Choroid plexus epithelial cell (primary cell): ENCODE data around the gene DSC3.
A peak's percentile ranks its signal among the peaks of the same experiment; 100 is the strongest.
"Not testable (repeated sequence)": the region's sequence is repeated elsewhere in the genome, so short reads cannot be mapped to it uniquely, and the experiment has no call there.

ENCODE experiments used
- DNase-seq: peaks from one replicate; pipeline ENCODE4 v3.0.0-alpha.2; 2010; ENCODE audit warnings: low read depth
- H3K4me3 ChIP-seq: 2 replicates; pipeline ENCODE4 v1.5.1; 2011; ENCODE audit warnings: low read depth, mild to moderate bottlenecking, control low read depth, low read length, moderate library complexity
- CTCF ChIP-seq: conservative IDR thresholded peaks from 2 replicates; pipeline ENCODE4 v1.5.1; 2011; ENCODE audit warnings: low read depth, mild to moderate bottlenecking, control low read depth, inconsistent platforms, low read length, moderate library complexity

The DSC3 gene

DNA sequence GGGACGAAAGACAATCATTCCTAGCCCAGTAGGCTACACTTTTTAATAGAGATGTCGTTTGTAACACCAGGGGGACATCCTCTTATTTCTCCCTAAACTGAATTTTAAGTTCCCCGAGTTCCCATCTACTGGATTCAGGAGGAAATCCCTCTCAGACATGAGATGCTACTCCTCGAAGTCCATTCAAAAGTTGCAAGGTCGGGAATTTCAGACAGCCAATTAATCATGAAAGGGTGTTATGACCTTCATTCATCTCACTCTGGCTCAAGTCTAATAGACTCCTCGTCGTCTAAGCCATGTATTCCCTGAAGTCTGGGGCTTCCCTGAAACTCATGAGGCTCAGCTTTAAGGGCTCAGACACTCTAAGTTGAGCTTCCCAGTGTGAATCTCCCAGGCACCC lies 1.2 kb upstream of the DSC3 start:
- no peak overlapping the region for H3K4me3 ChIP-seq
- no peak for DNase-seq
- TF ChIP-seq CTCF, result no peak

GRCh38 chr18:31042084-31042405 lies 497 bp downstream of the DSC3 start:
- peak overlapping the region; percentile 35 for H3K4me3 ChIP-seq
- TF ChIP-seq CTCF, result no peak
- no peak for DNase-seq

- no peak for TF ChIP-seq CTCF
- no peak for DNase-seq
- H3K4me3 ChIP-seq, result peak overlapping the region; percentile 35
These were observed 1.1 kb downstream of the DSC3 start for GRCh38 chr18:31041271-31042083.

- no peak for TF ChIP-seq CTCF
- peak overlapping the region; percentile 32 for H3K4me3 ChIP-seq
- no peak for DNase-seq
These were observed 1.8 kb downstream of the DSC3 start for GRCh38 chr18:31040686-31041270.

DNA sequence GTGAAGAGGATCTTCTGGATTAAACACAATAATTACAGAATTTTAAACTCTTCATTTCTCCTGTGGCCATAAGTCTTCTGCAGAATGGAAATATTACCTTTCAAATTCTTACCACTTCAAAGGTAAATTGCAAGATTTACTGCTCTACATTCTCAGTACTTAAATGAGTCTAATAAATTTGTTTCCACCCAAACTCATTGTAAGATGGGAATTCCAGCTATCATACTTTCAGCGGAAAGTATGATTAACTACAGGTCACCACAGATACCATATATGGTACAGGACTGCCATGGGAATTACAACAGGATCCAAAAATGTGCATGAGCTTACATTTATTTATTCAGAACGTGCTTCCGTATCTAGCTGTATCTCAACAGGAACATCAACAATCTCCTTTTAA lies 3.1 kb downstream of the DSC3 start:
- DNase-seq, result peak; percentile 8
- H3K4me3 ChIP-seq, result no peak overlapping the region
- no peak for TF ChIP-seq CTCF

GRCh38 chr18:31037686-31038085 lies 4.9 kb downstream of the DSC3 start:
- not testable (repeated sequence) for H3K4me3 ChIP-seq
- peak; percentile 37 for DNase-seq

DNA sequence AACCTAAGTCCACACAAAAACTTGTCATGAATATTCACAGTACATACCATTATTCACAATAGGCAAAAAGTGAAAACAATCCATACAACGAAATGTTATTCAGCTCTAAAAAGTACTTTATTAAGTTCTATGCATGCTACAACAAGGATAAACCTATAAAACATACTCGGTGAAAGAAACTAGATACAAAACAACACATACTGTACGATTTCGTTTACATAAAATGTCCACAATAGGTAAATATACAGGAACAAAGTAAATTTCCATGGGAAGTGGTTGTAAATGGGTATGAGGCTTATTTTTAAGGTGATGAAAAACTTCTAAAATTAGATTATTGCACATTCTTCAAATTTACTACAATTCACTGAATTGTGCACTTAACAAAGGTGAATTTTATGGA lies 8.0 kb downstream of the DSC3 start:
- H3K4me3 ChIP-seq, result no peak overlapping the region
- no peak for DNase-seq
- no peak for TF ChIP-seq CTCF
